BJ (cell line): ENCODE data around the gene GDF15. TPM values are rescaled to one million over a fixed set of nuclear protein-coding genes. Genes with fewer than 3 reads are reported as not detected.
A peak's percentile ranks its signal among the peaks of the same experiment; 100 is the strongest.

ENCODE experiments used
- CTCF ChIA-PET: fragments of 350-600 bp; formaldehyde crosslinking; extraction: SDS; loops from one replicate; lab custom pipeline; 2021; ENCODE audit warnings: antibody characterized with exemption, inconsistent platforms; lab: Yijun Ruan, JAX
- POLR2A ChIA-PET: fragments of 300-600 bp; sonication (Branson Sonifier 250); formaldehyde crosslinking; extraction: SDS; loops from one replicate; lab custom pipeline; 2021; ENCODE audit warnings: antibody characterized with exemption; lab: Charles Lee
- DNase-seq: peaks from one replicate; pipeline ENCODE4 v3.0.0-alpha.2; 2011; ENCODE audit warnings: low read depth
- H3K27me3 ChIP-seq: 2 replicates; pipeline ENCODE4 v1.6.0; 2011; ENCODE audit warnings: low read length; ENCODE audit not compliant: control insufficient read depth, insufficient read depth
- H3K36me3 ChIP-seq: 2 replicates; pipeline ENCODE4 v1.5.1; 2011; ENCODE audit warnings: low read length; ENCODE audit not compliant: control insufficient read depth, insufficient read depth
- H3K4me3 ChIP-seq: 2 replicates; pipeline ENCODE4 v1.5.1; 2011; ENCODE audit warnings: low read depth, mild to moderate bottlenecking, control low read depth, low read length
- CTCF ChIP-seq: IDR thresholded peaks from 2 replicates; pipeline ENCODE4 v1.5.1; 2011; ENCODE audit warnings: low read depth, mild to moderate bottlenecking, control low read depth, inconsistent platforms, low read length, moderate library complexity; ENCODE audit not compliant: insufficient read depth
- polyA plus RNA-seq: library from polyadenylated mRNA; depleted of rRNA; stranded (reverse); fragments of >200 nt; gene quantifications from 2 replicates; pipeline ENCODE4 v1.2.3, GENCODE V29; 2011

The GDF15 gene
- polyA plus RNA-seq, 1 experiment = 30.8 TPM

GRCh38 chr19:18418483-18419194 lies 32.7 kb downstream of the GDF15 start:
- CTCF ChIA-PET = interaction anchor here (0.6 to 12.0 kb wide), 11 partner anchors 8 to 275 kb away, joined by 3 to 101 read pairs (median 4); partner anchors contain the start of genes GDF15 and MPV17L2
- TF ChIP-seq CTCF = no peak
- DNase-seq = no peak

GRCh38 chr19:18419195-18419698 lies 33.3 kb downstream of the GDF15 start, which contains the start of gene SSBP4:
TSS of gene SSBP4 (plus strand) at chr19:18419398. CDS start at chr19:18419649, 251 bp downstream.
- Histone ChIP-seq H3K27me3 (no peaks in the 10 kb centered on the region), H3K4me3 (peak within 1 kb of the TSS; percentile 87), H3K36me3 (peaks cover 2% of the 10 kb centered on the region; the same call in 1 of the 2 replicates)
- TF ChIP-seq CTCF = no peak
- ChIA-PET POLR2A (no interaction called here), CTCF (interaction anchor here (0.6 to 12.0 kb wide), 11 partner anchors 9 to 274 kb away, joined by 3 to 101 read pairs (median 4); partner anchors contain the start of genes GDF15 and MPV17L2)
- DNase-seq = no peak

More at GRCh38 chr19:18418483-18419194, 32.7 kb downstream of the GDF15 start:
- POLR2A ChIA-PET = no interaction called here
- Histone ChIP-seq H3K4me3 (peak overlapping the region; percentile 87), H3K36me3 (peaks cover 2% of the 10 kb centered on the region; the same call in 1 of the 2 replicates), H3K27me3 (no peaks in the 10 kb centered on the region)

DNA sequence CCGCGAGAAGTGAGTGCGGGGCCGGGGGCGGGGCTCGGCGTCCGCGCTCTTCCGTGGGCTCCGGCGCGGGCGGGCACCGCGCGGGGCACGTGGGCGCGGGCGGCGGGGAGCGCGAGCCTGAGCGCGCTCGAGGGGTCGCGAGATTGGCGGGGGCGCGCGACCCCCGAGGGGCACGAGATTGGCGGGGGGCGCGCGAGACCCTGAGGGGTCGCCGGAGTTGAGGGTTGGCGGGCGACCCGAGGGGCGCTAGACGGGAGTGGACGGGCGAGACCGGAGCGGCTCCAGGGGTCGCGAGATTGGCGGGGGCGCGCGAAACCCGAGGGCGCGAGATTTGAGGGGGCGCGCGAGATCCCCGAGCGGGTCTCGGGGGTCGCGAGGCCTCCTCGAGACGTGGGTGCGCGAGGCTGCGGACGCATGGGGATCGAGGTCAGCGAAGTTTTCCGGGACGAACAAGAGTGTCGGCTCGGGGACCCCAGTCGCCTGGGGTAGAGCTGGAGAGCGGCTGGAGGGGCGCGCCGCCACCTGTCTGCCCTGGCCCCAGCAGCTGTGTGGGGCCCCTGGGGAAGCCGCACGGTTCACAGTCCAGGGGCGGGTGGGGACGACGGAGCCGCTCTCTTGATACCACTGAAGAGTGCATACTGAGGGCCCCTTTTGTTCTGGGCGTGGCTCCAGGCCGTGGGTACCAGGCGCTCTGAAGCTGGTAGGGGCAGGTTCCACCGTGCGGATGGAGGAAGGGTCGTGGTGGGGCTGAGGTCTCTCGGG lies 33.9 kb downstream of the GDF15 start:
- TF ChIP-seq CTCF = no peak
- Histone ChIP-seq H3K4me3 (peak overlapping the region; percentile 87), H3K36me3 (peaks cover 2% of the 10 kb centered on the region; the same call in 1 of the 2 replicates), H3K27me3 (no peaks in the 10 kb centered on the region)
- no peak for DNase-seq
- ChIA-PET CTCF (interaction anchor here (0.6 to 12.0 kb wide), 11 partner anchors 10 to 207 kb away, joined by 3 to 101 read pairs (median 4); partner anchors contain the start of gene GDF15), POLR2A (no interaction called here)

DNA sequence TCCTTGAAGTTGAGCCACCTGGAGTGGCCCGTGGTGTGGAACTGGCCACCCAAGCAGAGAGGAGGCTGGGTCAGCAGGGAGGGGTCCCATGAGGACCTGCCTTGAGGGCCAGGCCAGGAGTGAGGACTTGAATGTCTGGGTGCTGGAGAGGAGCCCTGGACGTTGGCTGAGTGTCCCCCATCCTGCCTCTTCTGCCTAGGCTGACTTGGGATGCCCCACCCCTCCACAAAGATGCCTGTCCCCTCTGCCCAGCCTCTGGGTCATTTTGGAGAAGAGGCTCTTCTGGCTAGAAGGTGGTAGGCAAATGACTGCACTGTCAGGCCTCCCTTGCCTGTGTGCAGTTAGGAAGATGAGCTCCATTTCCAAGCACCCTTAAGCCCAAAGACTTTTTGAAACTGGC lies 35.0 kb downstream of the GDF15 start:
- CTCF ChIA-PET = interaction anchor here (1.2 to 1.4 kb wide), 3 partner anchors 19 to 71 kb away, joined by 3 to 5 read pairs (median 5); no protein-coding TSS in a partner anchor
- Histone ChIP-seq H3K36me3 (peaks cover 2% of the 10 kb centered on the region; the same call in 1 of the 2 replicates), H3K4me3 (peak overlapping the region; percentile 87), H3K27me3 (no peaks in the 10 kb centered on the region)
- no peak for TF ChIP-seq CTCF
- POLR2A ChIA-PET = no interaction called here
- DNase-seq = no peak
